GM23338 (cell line): ENCODE data around the gene SF3B1. TPM values are rescaled to one million over a fixed set of nuclear protein-coding genes. Genes with fewer than 3 reads are reported as not detected.

Source experiments
- ATAC-seq: fragments of 200-7000 bp; cut with Tn5 transposase; 3 replicates; pipeline ENCODE4 v1.9.1; 2020
- DNase-seq: peaks from one replicate; pipeline ENCODE4 v3.0.0-alpha.2; 2015; ENCODE audit warnings: low spot score
- H2AFZ ChIP-seq: fragments of 200-600 bp; sonication (generic); 2 replicates; pipeline ENCODE4 v1.8.0; 2016; ENCODE audit warnings: antibody characterized with exemption, mild to moderate bottlenecking, moderate library complexity
- H3F3A ChIP-seq: fragments of 200-600 bp; sonication (generic); replicated peaks from 2 replicates; pipeline ENCODE4 v1.8.0; 2017; ENCODE audit warnings: antibody characterized with exemption, mixed run types, low read depth
- H3K27ac ChIP-seq: fragments of 200-600 bp; sonication (generic); 2 replicates; pipeline ENCODE4 v1.6.1; 2016; ENCODE audit warnings: low read depth
- H3K27me3 ChIP-seq: fragments of 200-600 bp; sonication (generic); 2 replicates; pipeline ENCODE4 v1.8.0; 2016; ENCODE audit warnings: mild to moderate bottlenecking, mixed run types, moderate library complexity; ENCODE audit not compliant: insufficient read depth
- H3K36me3 ChIP-seq: fragments of 200-600 bp; sonication (generic); 2 replicates; pipeline ENCODE4 v1.8.0; 2016; ENCODE audit warnings: mild to moderate bottlenecking; ENCODE audit not compliant: insufficient read depth
- H3K4me1 ChIP-seq: fragments of 200-600 bp; sonication (generic); 2 replicates; pipeline ENCODE4 v1.8.0; 2016; ENCODE audit warnings: mild to moderate bottlenecking, moderate library complexity; ENCODE audit not compliant: insufficient read depth
- H3K4me2 ChIP-seq: fragments of 200-600 bp; sonication (generic); 2 replicates; pipeline ENCODE4 v1.7.1; 2017; ENCODE audit warnings: mixed run types
- H3K4me3 ChIP-seq: fragments of 200-600 bp; sonication (generic); 2 replicates; pipeline ENCODE4 v1.6.1; 2016; ENCODE audit warnings: mixed run types
- H3K79me2 ChIP-seq: fragments of 200-600 bp; sonication (generic); replicated peaks from 2 replicates; pipeline ENCODE4 v1.8.0; 2017; ENCODE audit warnings: mild to moderate bottlenecking; ENCODE audit not compliant: insufficient read depth
- H3K9me2 ChIP-seq: fragments of 200-600 bp; sonication (generic); 2 replicates; pipeline ENCODE4 v1.8.0; 2017; ENCODE audit not compliant: insufficient read depth
- H4K20me1 ChIP-seq: fragments of 200-600 bp; sonication (generic); replicated peaks from 2 replicates; pipeline ENCODE4 v1.8.0; 2017; ENCODE audit warnings: mild to moderate bottlenecking; ENCODE audit not compliant: insufficient read depth
- H3K27ac Mint-ChIP-seq: 2 replicates; pipeline ENCODE4 v1.8.0; 2020; ENCODE audit warnings: inconsistent platforms, mild to moderate bottlenecking, moderate library complexity, mixed read lengths
- H3K27me3 Mint-ChIP-seq: 3 replicates; pipeline ENCODE4 v1.8.0; 2022; ENCODE audit warnings: low read depth, mild to moderate bottlenecking, moderate library complexity, mixed read lengths, inconsistent platforms; ENCODE audit not compliant: insufficient read depth, poor library complexity
- H3K36me3 Mint-ChIP-seq: 3 replicates; pipeline ENCODE4 v1.8.0; 2021; ENCODE audit warnings: low read depth, mild to moderate bottlenecking, inconsistent platforms, moderate library complexity, mixed read lengths
- H3K4me1 Mint-ChIP-seq: 3 replicates; pipeline ENCODE4 v1.8.0; 2020; ENCODE audit warnings: mild to moderate bottlenecking, inconsistent platforms, mixed read lengths
- H3K4me3 Mint-ChIP-seq: 3 replicates; pipeline ENCODE4 v1.8.0; 2021; ENCODE audit warnings: moderate library complexity, mild to moderate bottlenecking, inconsistent platforms, mixed read lengths
- H3K9me3 Mint-ChIP-seq: 3 replicates; pipeline ENCODE4 v1.8.0; 2020; ENCODE audit warnings: moderate library complexity, mild to moderate bottlenecking, inconsistent platforms, mixed read lengths
- CREB1 ChIP-seq: fragments of 250-450 bp; sonication (Bioruptor Pico); IDR thresholded peaks from 2 replicates; pipeline ENCODE4 v1.5.0; 2020; ENCODE audit warnings: low read depth, mild to moderate bottlenecking, moderate library complexity
- EZH2 ChIP-seq: fragments of 200-600 bp; sonication (generic); IDR thresholded peaks from one replicate; pipeline ENCODE4 v1.8.0; 2017; ENCODE audit warnings: antibody characterized with exemption, mild to moderate bottlenecking, low read depth; ENCODE audit not compliant: unreplicated experiment
- EZH2phosphoT487 ChIP-seq: fragments of 200-600 bp; sonication (generic); IDR thresholded peaks from one replicate; pipeline ENCODE4 v1.8.1; 2018; ENCODE audit warnings: antibody characterized with exemption; ENCODE audit not compliant: unreplicated experiment
- JUNB ChIP-seq: IDR thresholded peaks from one replicate; pipeline ENCODE4 v1.6.1; 2016; ENCODE audit warnings: antibody characterized with exemption; ENCODE audit not compliant: unreplicated experiment
- NANOG ChIP-seq: IDR thresholded peaks from 2 replicates; pipeline ENCODE4 v1.6.1; 2016; ENCODE audit warnings: antibody characterized with exemption, borderline replicate concordance
- POLR2AphosphoS5 ChIP-seq: IDR thresholded peaks from 2 replicates; pipeline ENCODE4 v1.6.1; 2016; ENCODE audit warnings: antibody characterized with exemption, low read depth
- STAT1 ChIP-seq: IDR thresholded peaks from one replicate; pipeline ENCODE4 v1.6.1; 2016; ENCODE audit warnings: antibody characterized with exemption; ENCODE audit not compliant: unreplicated experiment
- ZNF331 ChIP-seq: fragments of 250-450 bp; sonication (Bioruptor Pico); IDR thresholded peaks from 2 replicates; pipeline ENCODE4 v1.5.0; 2020; ENCODE audit warnings: low read depth, mild to moderate bottlenecking, moderate library complexity
- polyA plus RNA-seq: library from polyadenylated mRNA; unstranded; fragments of >200 nt; fragmentation: Nextera tagmentation; extraction: Ambion mirVana; gene quantifications from 2 replicates; pipeline ENCODE4 v1.2.1, GENCODE V29; 2016
- total RNA-seq: library from RNA; depleted of rRNA; stranded (reverse); fragments of >200 nt; shearing (Covaris generic); gene quantifications from 2 replicates; pipeline ENCODE4 v1.2.3, GENCODE V29; 2014
- TF ChIP-seq, protein P1 (sequence below): IDR thresholded peaks from one replicate; pipeline ENCODE4 v1.6.1; 2018; ENCODE audit warnings: antibody characterized with exemption; ENCODE audit not compliant: unreplicated experiment
- TF ChIP-seq, protein P2 (sequence below), 2 experiments: fragments of 200-600 bp in 1 of 2; sonication (generic) in 1 of 2; conservative IDR thresholded peaks; 2 replicates each; pipeline versions ENCODE4 v1.5.1 to v1.6.1; 2016 to 2017; ENCODE audit warnings: antibody characterized with exemption in 2 of 2, low read depth in 2 of 2, mild to moderate bottlenecking in 2 of 2, moderate library complexity in 1 of 2

The SF3B1 gene
- total and polyA plus RNA-seq, 2 experiments from 2014 or later: 238 to 340 TPM

DNA sequence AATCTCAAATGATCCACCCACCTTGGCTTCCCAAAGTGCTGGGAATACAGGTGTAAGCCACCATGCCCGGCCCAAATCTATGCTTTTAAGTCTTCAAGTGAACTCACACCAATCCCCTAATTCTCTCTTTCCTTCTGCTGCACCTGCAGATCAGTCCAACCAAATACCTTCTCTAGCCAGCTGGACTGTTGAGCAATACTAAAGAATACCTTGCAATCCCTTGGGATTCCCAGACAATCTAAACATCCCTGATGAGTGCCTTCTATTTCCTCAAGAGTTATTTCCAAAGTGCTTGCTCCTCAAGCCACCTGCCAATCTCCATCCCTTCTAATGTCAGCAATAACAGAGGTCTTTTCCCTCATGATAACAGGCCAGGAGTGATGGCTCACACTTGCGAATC is 48.6 kb downstream of the SF3B1 start (continued):
- TF ChIP-seq, protein P1, sequence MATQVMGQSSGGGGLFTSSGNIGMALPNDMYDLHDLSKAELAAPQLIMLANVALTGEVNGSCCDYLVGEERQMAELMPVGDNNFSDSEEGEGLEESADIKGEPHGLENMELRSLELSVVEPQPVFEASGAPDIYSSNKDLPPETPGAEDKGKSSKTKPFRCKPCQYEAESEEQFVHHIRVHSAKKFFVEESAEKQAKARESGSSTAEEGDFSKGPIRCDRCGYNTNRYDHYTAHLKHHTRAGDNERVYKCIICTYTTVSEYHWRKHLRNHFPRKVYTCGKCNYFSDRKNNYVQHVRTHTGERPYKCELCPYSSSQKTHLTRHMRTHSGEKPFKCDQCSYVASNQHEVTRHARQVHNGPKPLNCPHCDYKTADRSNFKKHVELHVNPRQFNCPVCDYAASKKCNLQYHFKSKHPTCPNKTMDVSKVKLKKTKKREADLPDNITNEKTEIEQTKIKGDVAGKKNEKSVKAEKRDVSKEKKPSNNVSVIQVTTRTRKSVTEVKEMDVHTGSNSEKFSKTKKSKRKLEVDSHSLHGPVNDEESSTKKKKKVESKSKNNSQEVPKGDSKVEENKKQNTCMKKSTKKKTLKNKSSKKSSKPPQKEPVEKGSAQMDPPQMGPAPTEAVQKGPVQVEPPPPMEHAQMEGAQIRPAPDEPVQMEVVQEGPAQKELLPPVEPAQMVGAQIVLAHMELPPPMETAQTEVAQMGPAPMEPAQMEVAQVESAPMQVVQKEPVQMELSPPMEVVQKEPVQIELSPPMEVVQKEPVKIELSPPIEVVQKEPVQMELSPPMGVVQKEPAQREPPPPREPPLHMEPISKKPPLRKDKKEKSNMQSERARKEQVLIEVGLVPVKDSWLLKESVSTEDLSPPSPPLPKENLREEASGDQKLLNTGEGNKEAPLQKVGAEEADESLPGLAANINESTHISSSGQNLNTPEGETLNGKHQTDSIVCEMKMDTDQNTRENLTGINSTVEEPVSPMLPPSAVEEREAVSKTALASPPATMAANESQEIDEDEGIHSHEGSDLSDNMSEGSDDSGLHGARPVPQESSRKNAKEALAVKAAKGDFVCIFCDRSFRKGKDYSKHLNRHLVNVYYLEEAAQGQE: no peak

DNA sequence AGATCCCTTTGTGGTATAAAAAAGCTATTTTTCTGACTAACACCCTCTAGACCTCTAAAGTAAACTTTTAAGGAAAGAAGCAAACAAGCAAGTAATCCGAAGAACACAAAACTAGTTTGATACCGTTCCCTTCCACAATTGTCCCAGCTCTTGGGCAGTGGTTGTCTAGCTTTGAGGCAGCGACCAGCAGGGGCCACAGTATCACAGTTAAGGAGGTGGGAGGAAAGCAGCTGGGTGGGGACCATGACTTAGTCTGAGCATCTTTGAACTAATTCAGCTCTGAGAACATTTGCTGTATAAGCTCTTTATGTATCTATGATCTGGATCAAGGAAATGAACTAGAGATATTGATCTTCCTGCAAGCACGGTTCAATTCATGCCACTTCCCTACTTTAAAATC is 51.0 kb downstream of the SF3B1 start:
- Histone ChIP-seq H3K36me3 (no peaks in the 10 kb centered on the region), H3K4me1 (no peaks in the 10 kb centered on the region)
- peaks cover 1% of the 10 kb centered on the region; the same call in 1 of the 3 replicates for H3K4me1 Mint-ChIP-seq

DNA sequence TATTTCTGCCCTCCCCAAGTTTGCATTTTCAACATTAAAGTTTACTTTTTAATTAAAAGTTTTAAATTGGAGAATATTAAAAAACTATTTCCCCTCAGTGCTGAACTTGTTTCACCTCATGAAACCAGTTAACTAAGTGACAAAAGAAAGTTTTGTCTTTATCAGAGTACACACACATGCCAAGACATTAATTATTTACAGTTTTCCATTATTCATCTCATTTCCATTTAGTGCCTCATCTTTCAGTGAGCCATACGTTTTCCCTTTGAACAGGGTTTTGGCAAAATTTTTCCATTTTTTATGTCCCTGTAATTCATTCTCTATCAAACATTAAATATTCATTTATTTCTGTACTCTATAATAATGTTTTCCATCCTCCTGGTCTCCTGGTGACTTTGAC is 53.2 kb downstream of the SF3B1 start:
- Histone ChIP-seq H3K4me2 (no peak overlapping the region), H3K9me2 (no peaks in the 10 kb centered on the region), H3K27me3 (no peaks in the 10 kb centered on the region), H3K4me1 (no peaks in the 10 kb centered on the region), H2AFZ (no peak overlapping the region), H3K27ac (no peak overlapping the region), H3K79me2 (no peaks in the 10 kb centered on the region), H3K4me3 (no peak overlapping the region), H3K36me3 (no peaks in the 10 kb centered on the region), H4K20me1 (no peaks in the 10 kb centered on the region), H3F3A (no peaks in the 10 kb centered on the region)
- DNase-seq (no peak), ATAC-seq (no peak)
- H3K27me3 Mint-ChIP-seq: no peaks in the 10 kb centered on the region
- no peak overlapping the region for H3K4me3 Mint-ChIP-seq
- H3K27ac Mint-ChIP-seq: no peak overlapping the region
- no peaks in the 10 kb centered on the region for H3K36me3 Mint-ChIP-seq
- peaks cover 4% of the 10 kb centered on the region; the same call in 2 of the 3 replicates for H3K4me1 Mint-ChIP-seq
- H3K9me3 Mint-ChIP-seq: no peaks in the 10 kb centered on the region
- TF ChIP-seq, protein P2, sequence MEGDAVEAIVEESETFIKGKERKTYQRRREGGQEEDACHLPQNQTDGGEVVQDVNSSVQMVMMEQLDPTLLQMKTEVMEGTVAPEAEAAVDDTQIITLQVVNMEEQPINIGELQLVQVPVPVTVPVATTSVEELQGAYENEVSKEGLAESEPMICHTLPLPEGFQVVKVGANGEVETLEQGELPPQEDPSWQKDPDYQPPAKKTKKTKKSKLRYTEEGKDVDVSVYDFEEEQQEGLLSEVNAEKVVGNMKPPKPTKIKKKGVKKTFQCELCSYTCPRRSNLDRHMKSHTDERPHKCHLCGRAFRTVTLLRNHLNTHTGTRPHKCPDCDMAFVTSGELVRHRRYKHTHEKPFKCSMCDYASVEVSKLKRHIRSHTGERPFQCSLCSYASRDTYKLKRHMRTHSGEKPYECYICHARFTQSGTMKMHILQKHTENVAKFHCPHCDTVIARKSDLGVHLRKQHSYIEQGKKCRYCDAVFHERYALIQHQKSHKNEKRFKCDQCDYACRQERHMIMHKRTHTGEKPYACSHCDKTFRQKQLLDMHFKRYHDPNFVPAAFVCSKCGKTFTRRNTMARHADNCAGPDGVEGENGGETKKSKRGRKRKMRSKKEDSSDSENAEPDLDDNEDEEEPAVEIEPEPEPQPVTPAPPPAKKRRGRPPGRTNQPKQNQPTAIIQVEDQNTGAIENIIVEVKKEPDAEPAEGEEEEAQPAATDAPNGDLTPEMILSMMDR (conservative IDR thresholded peaks at IDR 0.05; ENCODE audit: low read depth in 2 of 2): no peak
- TF ChIP-seq EZH2 (no peak), ZNF331 (CRISPR knock-in tag) (no peak), NANOG (no peak), CREB1 (CRISPR knock-in tag) (no peak), POLR2AphosphoS5 (no peak), JUNB (no peak), EZH2phosphoT487 (no peak)
- TF ChIP-seq, protein P1: no peak

More for the DNA sequence above, 51.0 kb downstream of the SF3B1 start:
- Histone ChIP-seq H2AFZ (no peak overlapping the region), H3K4me2 (no peak overlapping the region), H3K4me3 (no peak overlapping the region), H3K27ac (no peak overlapping the region), H4K20me1 (no peaks in the 10 kb centered on the region), H3F3A (no peaks in the 10 kb centered on the region), H3K27me3 (no peaks in the 10 kb centered on the region), H3K9me2 (no peaks in the 10 kb centered on the region), H3K79me2 (no peaks in the 10 kb centered on the region)
- H3K27ac Mint-ChIP-seq: no peak overlapping the region
- H3K9me3 Mint-ChIP-seq: no peaks in the 10 kb centered on the region
- peak; percentile 33 for DNase-seq
- H3K36me3 Mint-ChIP-seq: no peaks in the 10 kb centered on the region
- peak; percentile 65 for ATAC-seq
- no peak overlapping the region for H3K4me3 Mint-ChIP-seq
- no peaks in the 10 kb centered on the region for H3K27me3 Mint-ChIP-seq
- TF ChIP-seq, protein P2 (conservative IDR thresholded peaks at IDR 0.05; ENCODE audit: low read depth in 2 of 2): peak; percentile 11 to 62; a peak in 2 of 4 replicates
- no peak for TF ChIP-seq STAT1
- TF ChIP-seq EZH2: no peak
